Activated T-cell treated with anti-CD3 and anti-CD28 coated beads for 4 hours (primary cell): ENCODE results near the gene CDH6.
"Not testable (repeated sequence)": the region's sequence is repeated elsewhere in the genome, so short reads cannot be mapped to it uniquely, and the experiment has no call there.

Experiments used
- DNase-seq: peaks from one replicate; pipeline ENCODE4 v3.0.0-alpha.2; 2020

Gene CDH6

GRCh38 chr5:31334061-31334860 is 140.8 kb downstream of the CDH6 start:
- no peak for DNase-seq

- no peak for DNase-seq
These were observed 142.0 kb downstream of the CDH6 start for GRCh38 chr5:31335456-31335855.

GRCh38 chr5:31343946-31344345 is 150.5 kb downstream of the CDH6 start:
- DNase-seq = no peak

- DNase-seq = no peak
These were observed 153.5 kb downstream of the CDH6 start for GRCh38 chr5:31346896-31347551.

- DNase-seq = no peak
These were observed 154.0 kb downstream of the CDH6 start for GRCh38 chr5:31347552-31347905.

- no peak for DNase-seq
These were observed 156.9 kb downstream of the CDH6 start for GRCh38 chr5:31350395-31350794.

- DNase-seq = no peak
These were observed 161.9 kb downstream of the CDH6 start for GRCh38 chr5:31355337-31355736.

GRCh38 chr5:31357038-31357437 is 163.6 kb downstream of the CDH6 start:
- DNase-seq = no peak

GRCh38 chr5:31359839-31360238 is 166.4 kb downstream of the CDH6 start:
- no peak for DNase-seq

GRCh38 chr5:31361234-31361633 is 167.7 kb downstream of the CDH6 start:
- DNase-seq = no peak

- not testable (repeated sequence) for DNase-seq
These were observed 168.4 kb downstream of the CDH6 start for GRCh38 chr5:31361704-31362528.

GRCh38 chr5:31362529-31362900 is 169.0 kb downstream of the CDH6 start:
- no peak for DNase-seq

- DNase-seq = no peak
These were observed 169.6 kb downstream of the CDH6 start for GRCh38 chr5:31362931-31363568.

- no peak for DNase-seq
These were observed 171.6 kb downstream of the CDH6 start for GRCh38 chr5:31364881-31365636.

- DNase-seq = no peak
These were observed 172.3 kb downstream of the CDH6 start for GRCh38 chr5:31365776-31366175.

- DNase-seq = no peak
These were observed 173.5 kb downstream of the CDH6 start for GRCh38 chr5:31366941-31367340.

- DNase-seq = no peak
These were observed 178.6 kb downstream of the CDH6 start for GRCh38 chr5:31372124-31372523.

- DNase-seq = no peak
These were observed 182.7 kb downstream of the CDH6 start for GRCh38 chr5:31375999-31376720.

GRCh38 chr5:31377274-31377946 is 183.9 kb downstream of the CDH6 start:
- DNase-seq = no peak

GRCh38 chr5:31378136-31378535 is 184.7 kb downstream of the CDH6 start:
- DNase-seq = no peak
